CD4-positive, alpha-beta T cell treated with Interleukin-21 for 1 hour (primary cell): ENCODE results near the gene RALGAPA2.

ENCODE experiments used
- DNase-seq: peaks from one replicate; pipeline ENCODE4 v3.0.0-alpha.2; 2020

Gene RALGAPA2

GRCh38 chr20:20454850-20455627, 257.4 kb downstream of the RALGAPA2 start:
- DNase-seq, result no peak

DNA sequence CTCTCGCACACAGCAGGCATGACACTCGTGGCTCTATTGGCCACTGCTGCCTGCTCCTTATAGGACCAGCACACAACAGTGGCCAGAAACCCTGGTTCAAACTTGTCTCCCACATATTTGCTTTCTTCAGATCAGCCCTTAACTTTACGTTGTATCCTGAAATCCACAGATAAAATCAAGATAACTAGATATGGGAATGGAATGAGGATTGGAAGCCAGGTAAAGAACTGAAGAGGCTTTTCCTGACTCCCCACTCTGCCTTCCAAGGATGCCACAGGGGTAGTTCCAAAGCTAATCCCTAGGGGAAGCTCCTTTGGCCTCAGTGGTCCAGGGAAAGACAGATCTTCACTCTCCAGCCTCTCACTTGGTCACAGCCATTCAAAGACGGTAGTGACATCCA, 258.1 kb downstream of the RALGAPA2 start:
- no peak for DNase-seq

DNA sequence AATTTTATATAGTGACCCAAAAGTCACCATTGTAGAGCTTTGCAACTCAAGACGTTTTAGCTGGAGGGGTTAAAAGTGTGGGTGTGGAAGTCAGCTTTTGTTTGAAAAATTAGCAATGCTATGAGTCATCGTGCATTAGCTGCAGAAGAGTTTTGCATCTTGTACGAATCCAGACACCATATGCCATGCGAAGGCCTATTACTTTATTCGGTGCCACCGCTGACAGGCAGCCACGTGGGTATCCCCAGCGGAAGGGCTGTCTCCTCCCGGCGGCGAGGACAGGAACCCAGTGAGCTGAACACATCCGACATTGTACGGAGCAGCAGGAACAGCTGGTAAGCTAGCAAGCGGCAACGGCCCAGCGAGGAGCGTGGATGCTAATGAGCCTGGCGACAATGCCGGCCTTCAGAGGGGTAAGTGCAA, 260.2 kb downstream of the RALGAPA2 start:
- DNase-seq, result peak; percentile 61

- no peak for DNase-seq
These were observed 261.9 kb downstream of the RALGAPA2 start for GRCh38 chr20:20450521-20450920.

DNA sequence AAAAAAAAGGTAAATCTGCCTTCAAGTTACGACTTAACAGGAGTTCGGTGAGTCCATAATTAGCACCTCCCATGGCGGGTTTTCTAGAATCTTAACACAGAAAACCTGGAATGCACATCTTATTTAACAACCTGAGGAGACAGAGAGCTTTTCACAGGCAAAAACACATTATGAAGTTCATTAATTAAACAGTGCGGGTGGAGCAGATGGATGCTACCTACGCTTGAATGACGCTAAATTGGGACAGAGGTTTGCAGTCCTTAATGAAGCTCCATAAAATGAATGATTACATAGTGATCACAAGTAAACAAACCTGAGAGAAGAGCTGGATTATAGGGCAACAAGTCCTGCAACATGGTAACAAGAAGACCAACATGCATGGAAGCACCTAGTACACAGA, 263.6 kb downstream of the RALGAPA2 start:
- DNase-seq, result no peak

DNA sequence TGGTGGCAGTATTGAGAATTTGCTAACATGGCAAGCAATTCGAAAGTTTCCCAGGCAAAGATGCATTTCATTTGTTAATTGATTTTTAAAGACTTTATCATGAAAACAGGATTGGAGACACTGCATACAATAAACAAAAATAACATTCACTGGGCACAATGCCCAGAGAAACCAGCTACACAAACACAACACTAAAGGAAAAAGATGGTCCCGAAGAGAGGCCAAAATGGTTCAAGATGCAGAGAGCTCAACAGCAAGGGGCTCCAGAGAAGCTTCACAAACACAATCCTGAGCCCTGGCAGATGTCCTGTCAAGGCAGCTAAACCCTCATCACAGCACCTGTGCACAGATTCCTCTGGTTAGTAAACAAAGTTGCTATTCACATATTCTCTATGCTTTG, 265.2 kb downstream of the RALGAPA2 start:
- no peak for DNase-seq

DNA sequence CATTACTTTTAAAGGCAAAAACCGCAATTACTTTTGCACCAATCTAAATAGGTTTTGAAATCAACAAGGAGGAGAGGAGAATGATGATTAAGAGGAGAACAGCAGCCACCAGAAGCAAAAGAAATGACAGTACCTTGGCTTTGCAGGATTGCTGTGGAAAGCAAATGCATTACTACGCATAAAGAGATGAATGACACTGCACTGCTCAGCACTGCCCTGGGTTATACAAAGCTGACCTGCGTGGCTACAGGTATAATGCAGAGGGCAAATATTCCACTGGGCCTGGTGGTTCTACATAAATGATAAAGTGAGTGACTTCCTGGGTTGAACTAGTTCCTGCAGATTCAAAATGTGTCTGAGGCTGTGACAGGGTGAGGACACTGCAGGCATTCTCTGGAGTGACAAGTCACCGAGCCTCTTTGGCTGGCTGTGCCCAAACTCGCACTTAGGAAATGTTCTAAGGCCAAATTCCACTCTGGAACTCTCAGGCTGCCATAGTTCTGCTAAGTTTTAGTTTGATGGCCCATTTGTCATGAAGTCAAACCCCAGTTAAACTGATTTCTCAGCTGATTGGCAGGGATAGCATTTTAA, 265.9 kb downstream of the RALGAPA2 start:
- no peak for DNase-seq

GRCh38 chr20:20446001-20446400, 266.4 kb downstream of the RALGAPA2 start:
- DNase-seq, result no peak

- no peak for DNase-seq
These were observed 268.9 kb downstream of the RALGAPA2 start for GRCh38 chr20:20443504-20443903.

- DNase-seq, result no peak
These were observed 270.0 kb downstream of the RALGAPA2 start for GRCh38 chr20:20442466-20442865.

DNA sequence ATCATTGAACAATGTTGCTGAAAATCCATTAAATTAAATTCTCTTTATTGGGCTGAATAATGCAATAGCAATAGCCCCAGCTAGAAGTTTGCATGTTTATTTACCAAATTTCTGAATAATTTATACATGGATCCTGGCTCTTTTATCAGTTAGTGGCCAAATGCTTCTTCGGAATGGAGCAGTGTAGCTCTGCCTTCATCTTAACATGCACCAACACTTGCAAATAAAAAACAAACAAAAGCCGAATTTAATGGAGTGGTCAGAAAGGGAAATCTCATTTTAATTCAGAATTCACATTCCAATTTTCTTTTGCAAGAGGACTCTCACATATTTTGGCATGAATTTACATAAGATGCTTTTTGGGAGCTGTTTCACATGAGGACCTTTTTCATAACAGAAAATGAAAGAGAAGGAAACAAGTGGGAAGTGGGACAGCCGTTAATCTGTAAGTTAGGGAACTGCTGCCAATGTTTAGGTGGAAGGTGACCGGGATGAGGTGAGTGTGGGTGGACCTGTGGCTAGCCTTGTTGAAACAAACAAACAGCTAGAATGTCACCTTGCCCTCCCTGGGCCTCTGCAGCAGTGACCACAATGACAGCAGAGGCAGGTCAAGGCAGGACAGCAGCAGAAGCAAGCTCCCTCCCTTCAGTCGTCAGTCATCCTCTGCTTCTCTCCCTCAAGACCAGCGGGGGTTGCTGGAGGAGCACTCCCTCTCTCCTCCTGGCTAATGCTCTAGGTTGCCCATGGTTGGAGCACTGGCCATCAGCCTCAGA, 271.4 kb downstream of the RALGAPA2 start:
- DNase-seq, result no peak

- no peak for DNase-seq
These were observed 272.0 kb downstream of the RALGAPA2 start for GRCh38 chr20:20440481-20440880.

- no peak for DNase-seq
These were observed 272.7 kb downstream of the RALGAPA2 start for GRCh38 chr20:20439602-20440190.

- no peak for DNase-seq
These were observed 275.1 kb downstream of the RALGAPA2 start for GRCh38 chr20:20437314-20437713.

DNA sequence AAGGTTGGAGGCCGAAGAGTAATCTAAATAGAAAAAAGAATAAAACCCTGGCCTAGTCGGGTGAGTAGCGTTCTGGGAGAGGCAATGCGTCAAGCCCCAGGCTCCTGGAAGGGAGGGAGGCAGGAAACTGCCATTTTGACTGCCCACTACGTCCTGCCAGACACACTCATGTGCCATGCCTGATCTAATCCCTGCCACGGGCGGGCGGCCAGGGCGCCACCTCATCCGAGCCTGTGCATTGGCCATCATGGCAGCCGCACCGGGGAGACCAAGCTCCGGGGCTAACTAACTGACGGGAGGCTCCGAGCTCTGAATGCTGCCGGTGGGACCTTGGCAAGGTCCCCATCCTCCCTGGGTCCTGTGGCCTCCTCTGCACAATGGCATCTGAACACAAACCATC, 275.8 kb downstream of the RALGAPA2 start:
- no peak for DNase-seq

DNA sequence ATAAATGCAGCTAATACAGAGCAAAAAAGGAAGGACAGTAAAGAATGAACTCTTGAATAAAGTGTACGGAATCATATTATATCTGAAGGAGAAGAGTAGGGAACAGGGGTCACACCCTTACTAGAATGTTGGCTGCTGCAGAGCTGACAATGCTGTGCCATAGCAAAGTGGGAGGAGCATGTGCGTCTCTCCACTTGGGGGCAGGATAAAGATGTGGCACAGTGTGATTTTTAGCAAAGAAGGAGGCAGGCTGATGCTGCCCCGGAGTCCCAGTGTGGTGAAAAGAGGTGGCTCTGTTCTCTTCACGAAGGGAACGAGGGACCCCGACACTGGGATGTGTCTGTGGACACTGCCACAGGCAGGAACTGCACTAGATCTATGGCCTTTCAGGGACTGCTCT, 277.0 kb downstream of the RALGAPA2 start:
- DNase-seq, result no peak

- DNase-seq, result no peak
These were observed 279.7 kb downstream of the RALGAPA2 start for GRCh38 chr20:20432618-20433286.

DNA sequence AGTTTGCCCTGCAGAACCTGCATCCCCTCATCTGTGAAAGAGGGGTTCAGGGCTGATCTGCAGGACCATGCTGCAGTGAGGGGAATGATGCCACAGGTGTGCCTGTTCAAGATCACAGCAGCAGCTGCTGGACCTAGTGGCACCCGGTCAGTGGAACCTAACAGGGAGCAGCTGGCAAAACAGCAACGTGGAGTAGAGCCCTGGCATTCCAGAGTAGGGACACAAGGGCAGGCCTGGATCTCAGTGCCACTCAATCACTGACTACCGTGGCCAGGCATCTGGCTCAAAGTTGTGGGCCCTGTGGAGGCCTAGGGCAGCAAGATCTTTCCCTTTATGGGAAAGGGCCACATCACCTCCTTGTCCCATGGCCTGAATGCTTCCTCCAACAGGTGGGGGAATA, 282.4 kb downstream of the RALGAPA2 start:
- DNase-seq, result no peak

GRCh38 chr20:20428067-20428466, 284.4 kb downstream of the RALGAPA2 start:
- DNase-seq, result no peak

GRCh38 chr20:20427227-20427864, 285.1 kb downstream of the RALGAPA2 start:
- no peak for DNase-seq

DNA sequence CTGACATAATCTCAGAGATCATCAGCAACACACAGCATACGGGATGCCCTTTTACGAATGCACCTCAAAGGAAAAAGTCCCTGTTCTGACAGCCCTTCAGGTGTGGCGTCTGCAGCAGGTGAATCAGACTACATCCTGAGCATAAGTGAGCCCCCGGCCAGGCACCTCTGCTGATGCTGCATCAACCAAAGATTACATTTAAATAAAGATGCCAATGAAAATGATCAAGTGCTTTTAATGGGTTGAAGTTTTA, 285.9 kb downstream of the RALGAPA2 start:
- no peak for DNase-seq

DNA sequence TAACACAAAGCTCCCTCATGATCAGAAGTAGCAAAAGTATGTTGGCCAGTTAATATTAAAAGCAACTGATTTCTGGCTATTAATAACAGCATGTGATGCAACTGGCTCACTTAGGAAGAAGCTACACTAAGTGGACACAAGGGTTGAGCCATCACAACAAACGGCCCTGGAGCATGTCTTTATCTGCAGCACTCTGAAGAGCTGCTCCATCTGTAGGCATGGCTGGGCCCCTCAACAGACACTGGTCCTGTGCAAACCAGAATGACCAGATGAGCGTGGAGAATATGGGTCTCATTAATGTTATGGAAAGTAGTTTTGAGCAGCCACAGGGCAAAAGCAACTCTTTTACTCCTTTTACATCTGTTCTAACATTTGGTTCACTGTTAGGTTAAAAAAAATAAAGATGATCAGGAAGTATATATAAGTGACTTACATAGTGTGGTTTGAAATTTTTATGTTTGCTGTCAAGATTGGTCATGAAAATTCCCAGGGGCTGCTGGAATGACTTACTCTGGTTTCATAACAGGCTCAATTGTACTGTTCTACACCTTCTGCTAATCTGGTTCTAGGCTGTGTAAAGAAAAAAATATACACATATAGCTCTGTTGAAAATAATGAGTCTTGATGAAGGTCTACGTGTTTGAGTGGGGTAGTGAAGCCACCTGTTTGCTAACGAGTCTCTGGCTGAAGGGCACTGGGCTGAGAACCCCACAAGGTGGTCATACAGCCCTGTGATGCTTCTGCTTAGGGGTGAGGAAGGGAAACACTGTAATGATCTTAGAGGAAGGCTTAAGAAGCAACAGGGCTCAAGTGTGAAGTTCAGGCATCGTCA, 286.4 kb downstream of the RALGAPA2 start:
- DNase-seq, result no peak
